GM19025 (cell line): ENCODE data around the gene CLCN3.
A peak's percentile ranks its signal among the peaks of the same experiment; 100 is the strongest.
"Not testable (repeated sequence)": the region's sequence is repeated elsewhere in the genome, so short reads cannot be mapped to it uniquely, and the experiment has no call there.

Experiments used
- ATAC-seq: cut with Tn5 transposase; IDR thresholded peaks from one replicate; pipeline ENCODE4 v1.9.1; 2021; ENCODE audit warnings: mild to moderate bottlenecking, low read depth, moderate library complexity; ENCODE audit not compliant: unreplicated experiment

The CLCN3 gene

DNA sequence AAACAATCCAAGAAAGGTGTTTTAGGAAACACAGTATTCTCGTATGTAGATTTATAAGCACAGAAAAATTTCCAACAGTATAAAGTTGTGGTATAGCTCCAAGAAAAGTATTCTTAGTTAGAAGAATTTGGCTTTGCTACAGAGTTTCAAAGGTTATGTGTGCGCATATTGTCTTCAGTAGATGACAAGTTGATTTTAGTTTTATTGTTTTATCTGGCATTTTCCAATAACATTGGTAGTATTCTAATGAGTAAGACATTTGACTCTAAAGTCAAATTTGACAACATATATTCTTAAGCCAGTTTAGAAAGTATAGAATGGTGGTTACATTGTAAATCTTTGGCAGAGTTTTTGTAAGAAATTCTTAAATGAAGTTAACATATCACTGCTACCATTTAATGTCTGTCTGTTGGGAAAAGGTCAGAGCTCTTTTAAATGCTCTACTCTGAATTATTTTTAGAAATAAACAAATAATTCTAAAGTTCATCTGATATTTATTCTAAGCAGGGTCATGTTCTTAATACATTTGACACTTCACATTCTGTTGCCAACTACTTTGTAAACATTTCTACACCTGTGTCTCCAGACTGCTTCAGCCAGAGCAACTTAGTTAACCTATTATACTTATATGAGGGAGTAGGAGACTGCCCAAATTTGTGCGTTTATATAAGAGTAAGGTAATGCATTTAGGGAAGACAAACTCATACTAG lies 30.0 kb downstream of the CLCN3 start:
- no peak for ATAC-seq

GRCh38 chr4:169652535-169652934 lies 32.2 kb downstream of the CLCN3 start:
- ATAC-seq, result no peak

- ATAC-seq, result no peak
These were observed 35.0 kb downstream of the CLCN3 start for GRCh38 chr4:169655401-169655800.

DNA sequence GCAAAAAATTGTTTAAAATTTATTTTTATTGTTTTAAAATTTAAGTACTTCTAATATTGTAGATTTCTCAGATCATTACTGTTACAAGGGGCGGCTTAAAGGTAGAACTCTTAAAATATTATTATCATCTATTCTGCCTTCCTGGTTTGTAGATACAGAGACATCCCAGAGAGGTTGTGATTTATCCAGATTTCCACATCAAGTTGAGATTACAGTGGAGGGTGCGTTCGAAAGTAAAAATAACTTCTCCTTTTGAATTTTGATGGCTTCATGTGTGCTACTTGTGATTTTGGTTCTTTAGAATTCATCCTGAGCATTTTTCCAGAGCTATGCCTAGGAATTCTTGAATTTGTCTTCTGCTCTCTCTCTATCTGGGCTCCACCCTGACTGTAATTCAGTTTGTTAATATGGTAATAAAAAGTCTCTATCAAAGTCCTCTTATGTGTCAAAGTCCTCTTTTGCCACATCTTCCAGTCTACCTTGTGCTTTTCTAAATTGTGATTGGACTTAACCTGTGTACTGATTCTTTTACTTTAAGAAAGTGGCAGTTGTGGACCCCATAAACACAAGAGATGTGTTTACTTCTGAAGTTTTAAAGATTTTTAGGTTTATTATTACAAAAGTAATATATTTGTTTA lies 37.2 kb downstream of the CLCN3 start:
- ATAC-seq, result no peak

DNA sequence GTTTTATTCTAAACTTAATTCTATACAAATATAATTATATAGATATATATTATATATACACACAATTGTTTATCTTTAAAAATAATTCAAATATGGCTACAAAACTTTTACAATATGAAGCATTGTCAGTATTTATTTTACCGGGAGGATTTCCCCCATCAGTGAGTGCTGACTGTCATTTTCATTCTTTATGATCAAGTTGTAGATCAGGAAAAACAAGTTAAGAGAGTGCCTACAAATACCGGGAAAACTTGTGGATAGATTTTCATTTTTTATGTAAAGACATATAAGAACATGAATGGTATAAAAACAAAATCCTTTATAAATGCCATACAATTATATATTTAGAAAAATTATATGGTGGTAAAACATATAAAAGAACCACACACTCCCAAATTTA lies 37.8 kb downstream of the CLCN3 start:
- no peak for ATAC-seq

- ATAC-seq, result no peak
These were observed 38.8 kb downstream of the CLCN3 start for GRCh38 chr4:169658975-169659715.

DNA sequence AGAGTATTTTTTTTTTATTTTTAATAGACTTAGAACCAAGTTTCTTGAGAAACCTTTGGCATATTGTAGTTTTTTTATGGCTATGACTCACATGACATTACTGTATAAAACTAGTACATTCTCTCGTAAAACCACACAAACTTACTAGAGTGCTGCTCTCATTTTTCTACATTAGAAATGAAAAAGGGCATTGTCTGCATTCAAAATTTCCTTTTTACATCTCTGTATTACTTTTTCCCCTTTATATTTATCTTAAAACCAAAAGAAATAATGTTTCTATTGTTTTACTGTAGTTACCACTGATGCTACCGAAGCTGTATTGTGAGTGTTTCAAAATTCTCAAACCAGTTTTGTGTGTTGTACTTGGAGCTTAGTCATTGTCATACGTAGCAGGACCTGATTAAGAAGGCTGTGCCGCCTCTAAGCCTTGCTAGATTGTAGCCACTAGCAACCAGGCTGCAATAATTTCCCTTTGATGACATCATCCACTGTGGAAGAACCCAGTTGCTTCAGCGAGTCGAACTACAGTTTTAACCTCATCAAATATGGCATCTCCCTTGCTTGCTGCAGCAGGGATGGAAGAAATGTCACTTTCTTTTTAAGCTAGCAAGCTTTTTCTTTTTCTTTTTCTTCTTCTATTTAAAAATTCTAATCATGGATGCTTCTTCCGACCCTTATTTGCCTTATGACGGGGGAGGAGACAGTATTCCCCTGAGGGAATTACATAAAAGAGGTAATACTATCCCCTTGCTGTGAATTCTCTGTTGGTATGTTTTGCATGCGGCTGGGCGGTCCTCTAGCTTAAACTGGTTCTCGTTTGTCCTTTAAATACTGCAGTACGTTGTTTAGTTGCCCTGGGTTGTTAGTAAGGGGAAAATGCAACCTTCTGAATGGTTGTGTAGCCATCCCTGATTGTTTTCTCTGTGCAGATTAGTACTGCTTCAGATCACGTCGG lies 39.6 kb downstream of the CLCN3 start:
- ATAC-seq, result peak; percentile 97

- ATAC-seq, result no peak
These were observed 40.6 kb downstream of the CLCN3 start for GRCh38 chr4:169660929-169661328.

GRCh38 chr4:169661761-169662160 lies 41.4 kb downstream of the CLCN3 start:
- ATAC-seq, result no peak

GRCh38 chr4:169662206-169662605 lies 41.8 kb downstream of the CLCN3 start:
- ATAC-seq, result no peak

GRCh38 chr4:169663402-169663801 lies 43.0 kb downstream of the CLCN3 start:
- no peak for ATAC-seq

DNA sequence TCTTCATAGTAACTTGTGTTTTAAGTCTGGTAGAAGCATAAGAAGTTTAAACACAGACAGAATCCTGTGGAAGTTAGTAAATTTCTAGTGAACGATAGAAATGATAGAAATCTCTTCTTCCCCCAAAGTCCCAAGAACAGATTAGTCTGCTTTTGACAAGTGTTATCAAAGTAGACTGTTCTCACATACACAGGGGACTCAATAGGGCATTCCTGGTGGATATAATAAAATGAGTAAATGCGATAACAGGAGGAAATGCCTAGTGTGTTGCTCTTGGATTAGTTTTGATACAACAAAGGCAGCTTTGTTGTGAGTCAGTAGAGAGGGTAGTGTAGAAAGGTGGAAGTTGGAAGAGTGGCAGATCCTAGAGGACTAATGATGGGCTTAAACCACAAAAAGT lies 43.5 kb downstream of the CLCN3 start:
- no peak for ATAC-seq

- no peak for ATAC-seq
These were observed 44.2 kb downstream of the CLCN3 start for GRCh38 chr4:169664615-169665014.

GRCh38 chr4:169665046-169665737 lies 44.8 kb downstream of the CLCN3 start:
- ATAC-seq, result no peak

DNA sequence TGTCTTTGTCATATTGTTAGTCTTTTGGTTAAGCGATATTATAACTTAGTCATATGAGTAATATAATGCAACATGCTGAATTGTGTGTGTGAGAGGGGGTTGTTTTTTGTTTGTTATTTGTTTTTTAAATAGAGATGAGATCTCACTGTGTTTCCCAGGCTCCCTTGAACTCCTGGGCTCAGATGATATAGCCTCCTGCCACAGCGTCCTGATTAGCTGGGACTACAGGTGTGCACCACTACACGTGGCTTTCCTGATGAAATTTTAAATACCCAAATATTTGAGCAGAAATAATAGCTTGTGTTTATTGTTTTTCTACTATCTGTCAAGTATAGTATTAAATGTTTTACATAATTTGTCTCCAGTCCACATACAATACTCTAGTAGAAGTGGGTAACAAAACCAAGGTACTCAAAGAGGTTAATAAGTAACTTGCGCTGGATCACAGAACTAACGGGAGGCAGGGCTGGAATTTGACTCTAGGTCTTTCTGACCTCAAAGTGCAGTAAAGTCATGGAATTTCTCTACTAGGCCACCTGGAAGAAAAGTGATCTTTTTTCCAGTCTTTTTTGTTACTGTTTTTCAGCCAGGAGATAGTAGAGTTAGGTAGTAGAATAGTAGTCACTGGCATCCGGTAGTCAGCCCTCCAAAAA lies 47.8 kb downstream of the CLCN3 start:
- no peak for ATAC-seq

GRCh38 chr4:169675825-169676224 lies 55.4 kb downstream of the CLCN3 start:
- ATAC-seq, result no peak

GRCh38 chr4:169677150-169677748 lies 56.9 kb downstream of the CLCN3 start:
- ATAC-seq, result no peak

DNA sequence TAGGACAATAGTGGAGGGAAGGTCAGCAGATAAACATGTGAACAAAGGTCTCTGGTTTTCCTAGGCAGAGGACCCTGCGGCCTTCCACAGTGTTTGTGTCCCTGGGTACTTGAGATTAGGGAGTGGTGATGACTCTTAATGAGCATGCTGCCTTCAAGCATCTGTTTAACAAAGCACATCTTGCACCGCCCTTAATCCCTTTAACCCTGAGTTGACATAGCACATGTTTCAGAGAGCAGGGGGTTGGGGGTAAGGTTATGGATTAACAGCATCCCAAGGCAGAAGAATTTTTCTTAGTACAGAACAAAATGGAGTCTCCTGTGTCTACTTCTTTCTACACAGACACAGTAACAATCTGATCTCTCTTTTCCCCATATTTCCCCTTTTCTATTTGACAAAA lies 58.1 kb downstream of the CLCN3 start:
- not testable (repeated sequence) for ATAC-seq

- not testable (repeated sequence) for ATAC-seq
These were observed 58.7 kb downstream of the CLCN3 start for GRCh38 chr4:169678951-169679591.
